ENCODE results near the gene SNAP47.
A peak's percentile ranks its signal among the peaks of the same experiment; 100 is the strongest.

Gene SNAP47

GRCh38 chr1:227786673-227787512 lies 51.7 kb downstream of the SNAP47 start:
- no peak for DNase-seq

- DNase-seq: peak; percentile 92
Measured at GRCh38 chr1:227787513-227788270, 52.5 kb downstream of the SNAP47 start.

GRCh38 chr1:227788271-227789083 lies 53.2 kb downstream of the SNAP47 start:
- peak; percentile 37 for DNase-seq

DNA sequence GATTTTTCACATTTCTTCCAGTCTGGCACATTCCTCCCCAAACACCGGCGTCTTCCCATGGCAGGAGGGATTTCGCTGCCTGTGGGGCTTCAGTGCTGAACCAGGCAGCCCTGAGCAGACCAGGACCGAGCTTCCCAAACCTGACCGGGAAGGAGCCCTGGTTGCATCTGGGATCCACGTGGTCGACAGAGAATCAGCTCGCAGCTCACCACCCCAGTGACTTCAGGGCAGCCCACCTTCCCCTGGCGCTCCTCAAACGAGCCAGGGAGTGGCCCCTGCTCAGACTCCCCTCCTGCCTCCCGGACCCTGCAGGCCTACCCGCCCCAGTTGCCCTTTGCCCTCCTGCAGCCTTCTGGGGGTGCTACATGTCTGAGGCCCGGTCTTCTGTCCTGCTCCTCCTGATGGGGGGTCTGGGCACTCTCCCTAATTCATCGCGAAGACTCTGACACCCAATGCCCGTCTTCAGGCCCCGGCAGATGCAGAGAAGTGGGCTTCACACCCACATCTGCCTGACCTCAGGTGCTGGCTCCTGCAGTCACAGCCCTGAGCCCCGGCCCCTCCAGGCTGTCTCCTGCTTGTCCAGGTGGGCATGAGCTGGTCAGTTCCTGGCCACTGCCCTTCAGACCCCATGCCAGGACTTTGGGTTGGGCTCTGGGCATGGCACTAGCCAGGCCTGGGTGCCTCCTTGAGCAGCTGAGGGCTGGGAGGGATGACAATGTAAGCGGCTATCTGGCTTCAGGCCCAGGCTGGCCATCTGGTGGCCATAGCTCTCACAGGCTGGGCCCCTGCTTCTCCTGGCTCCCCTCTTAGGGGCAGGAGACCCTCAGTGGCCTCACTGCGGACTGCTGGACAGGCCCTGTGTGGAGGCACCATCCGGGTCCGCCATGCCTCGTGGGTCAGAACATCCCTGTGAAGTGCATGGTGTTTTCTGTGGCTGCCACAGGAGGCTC lies 54.1 kb downstream of the SNAP47 start:
- DNase-seq: no peak

- DNase-seq: no peak
Measured at GRCh38 chr1:227790034-227790400, 54.8 kb downstream of the SNAP47 start.

DNA sequence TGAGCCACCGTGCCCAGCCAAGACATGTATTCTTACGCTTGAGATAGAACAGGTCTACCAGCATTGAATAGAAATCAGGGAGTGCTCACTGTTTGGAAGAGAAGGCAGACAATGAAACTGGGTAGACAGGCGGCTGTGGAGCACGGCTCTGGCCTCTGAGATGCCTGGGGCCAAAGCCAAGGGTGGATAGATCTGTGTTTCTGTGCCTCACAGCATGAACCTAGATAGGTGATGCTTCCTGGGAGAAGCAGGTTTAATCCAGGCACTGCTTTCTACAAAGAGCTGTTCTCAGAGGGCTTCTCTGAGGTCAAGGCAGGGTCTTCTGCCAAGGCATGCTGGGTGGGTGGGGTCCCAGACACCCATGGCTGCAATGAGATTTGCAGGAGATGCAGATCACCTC lies 55.6 kb downstream of the SNAP47 start:
- no peak for DNase-seq

DNA sequence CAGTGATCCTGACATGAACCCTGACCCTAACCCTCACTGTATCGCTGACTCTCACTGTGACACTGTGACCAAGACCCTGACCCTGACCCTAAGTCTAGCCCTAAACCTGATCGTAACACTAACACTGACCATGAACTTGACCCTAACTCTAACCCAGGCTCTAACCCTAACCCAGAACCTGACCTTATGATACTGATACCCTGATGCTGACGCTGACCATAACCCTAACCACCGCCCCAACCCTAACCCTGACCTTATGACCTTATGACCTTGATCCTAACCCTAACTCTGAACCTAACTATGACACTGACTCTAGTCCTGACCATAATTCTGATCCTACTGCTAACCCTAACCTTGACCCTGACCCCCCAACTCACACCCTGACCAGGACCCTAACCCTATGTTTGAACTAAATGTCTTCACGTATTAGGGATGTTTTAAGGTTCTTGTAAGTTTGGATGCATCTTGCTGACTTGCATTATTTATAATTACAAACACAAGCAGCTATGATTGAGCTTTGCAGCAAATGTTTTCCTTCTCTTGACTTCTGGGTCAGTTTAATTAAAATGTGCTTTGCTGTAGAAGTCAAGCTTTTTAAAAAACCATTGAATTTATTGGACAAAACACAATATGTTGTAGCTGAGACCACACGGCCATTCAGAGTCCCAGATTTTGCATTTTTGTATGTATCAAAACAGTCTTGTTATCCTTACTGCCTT lies 56.3 kb downstream of the SNAP47 start:
- DNase-seq: no peak

GRCh38 chr1:227792216-227793078 lies 57.2 kb downstream of the SNAP47 start:
- DNase-seq: no peak

- DNase-seq: no peak
Measured at GRCh38 chr1:227793079-227793947, 58.1 kb downstream of the SNAP47 start.

GRCh38 chr1:227793948-227794816 lies 58.9 kb downstream of the SNAP47 start:
- no peak for DNase-seq

GRCh38 chr1:227794817-227795192 lies 59.6 kb downstream of the SNAP47 start:
- no peak for DNase-seq

- DNase-seq: no peak
Measured at GRCh38 chr1:227795732-227796131, 60.5 kb downstream of the SNAP47 start.

DNA sequence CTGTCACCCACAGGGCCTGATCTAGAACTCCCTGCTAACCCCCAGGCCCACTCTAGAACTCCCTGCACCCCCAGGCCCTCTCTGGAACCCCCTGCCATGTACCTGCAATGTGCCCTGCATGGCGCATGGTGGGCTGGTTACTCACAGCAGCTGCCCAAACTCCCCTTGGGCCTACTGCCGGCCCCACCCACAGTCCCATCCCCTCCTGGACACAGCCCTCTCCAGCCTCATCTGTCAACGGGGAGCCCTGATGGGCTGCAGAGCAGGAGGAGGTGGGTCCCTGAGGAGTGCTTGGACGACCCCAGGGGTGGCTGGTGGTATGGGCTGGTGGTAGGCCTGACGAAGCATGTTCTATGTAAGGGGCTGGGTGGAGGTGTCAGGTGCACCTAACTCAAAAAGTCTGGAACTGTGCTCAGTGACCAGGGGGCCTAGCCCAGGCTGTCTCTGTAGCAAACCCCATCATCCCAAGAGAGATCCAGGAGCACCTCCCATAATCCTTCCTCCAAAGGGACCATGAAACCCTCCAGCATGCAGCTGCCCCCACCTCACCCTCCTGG lies 61.2 kb downstream of the SNAP47 start:
- no peak for DNase-seq

DNA sequence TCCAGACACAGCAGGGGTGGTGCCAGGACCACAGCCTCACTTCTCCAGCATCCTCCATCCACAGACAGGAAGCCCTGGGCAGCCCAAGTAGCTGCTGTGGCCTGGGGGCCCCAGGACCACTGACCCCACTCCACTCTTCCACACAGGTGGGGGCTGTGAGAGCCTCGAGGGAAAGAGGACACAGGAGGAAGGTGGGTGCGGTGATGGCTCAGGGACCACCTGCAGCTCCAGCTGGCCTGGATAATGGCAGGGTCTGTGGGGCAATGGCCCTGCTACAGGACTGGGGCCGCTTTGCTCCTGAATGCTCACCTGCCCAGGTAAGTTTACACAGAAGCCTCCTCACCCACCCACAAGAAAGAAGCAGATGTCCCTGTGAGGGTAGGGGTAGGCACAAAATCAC lies 61.9 kb downstream of the SNAP47 start:
- DNase-seq: no peak

- DNase-seq: no peak
Measured at GRCh38 chr1:227797625-227798024, 62.4 kb downstream of the SNAP47 start.

DNA sequence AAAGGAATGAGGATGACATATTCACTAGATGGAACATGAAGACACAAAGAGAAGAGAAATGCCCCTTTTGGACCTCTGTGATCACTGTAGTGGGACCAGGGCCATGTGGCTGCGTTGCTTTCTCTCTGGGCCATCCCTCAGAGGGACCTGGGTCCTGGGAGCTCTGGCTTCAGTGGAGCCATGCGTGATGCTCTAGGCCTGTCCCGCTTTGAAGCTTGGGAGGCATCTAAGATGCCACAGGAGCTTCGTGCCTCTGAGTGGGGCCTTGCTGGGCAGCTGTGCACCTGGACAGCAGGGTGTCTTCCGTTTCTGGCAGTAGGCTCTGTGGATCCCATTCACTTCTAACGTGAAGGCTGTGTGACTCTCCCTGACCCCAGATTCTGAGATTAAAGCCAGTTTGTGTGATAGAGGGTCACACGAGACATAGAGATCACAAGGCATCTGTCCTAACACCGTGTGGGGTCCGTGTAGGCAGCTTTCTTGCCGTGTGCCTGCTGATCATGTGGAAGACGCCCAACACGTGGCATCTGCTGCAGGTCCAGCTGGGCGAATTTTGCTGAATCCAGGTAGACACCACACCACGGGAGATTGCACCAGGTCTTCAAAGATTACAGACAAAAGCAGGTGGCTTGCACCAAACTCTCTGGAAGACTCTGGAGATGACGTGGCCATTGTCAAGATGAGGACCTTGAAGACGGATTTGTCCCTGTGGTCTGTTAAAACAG lies 63.0 kb downstream of the SNAP47 start:
- no peak for DNase-seq

DNA sequence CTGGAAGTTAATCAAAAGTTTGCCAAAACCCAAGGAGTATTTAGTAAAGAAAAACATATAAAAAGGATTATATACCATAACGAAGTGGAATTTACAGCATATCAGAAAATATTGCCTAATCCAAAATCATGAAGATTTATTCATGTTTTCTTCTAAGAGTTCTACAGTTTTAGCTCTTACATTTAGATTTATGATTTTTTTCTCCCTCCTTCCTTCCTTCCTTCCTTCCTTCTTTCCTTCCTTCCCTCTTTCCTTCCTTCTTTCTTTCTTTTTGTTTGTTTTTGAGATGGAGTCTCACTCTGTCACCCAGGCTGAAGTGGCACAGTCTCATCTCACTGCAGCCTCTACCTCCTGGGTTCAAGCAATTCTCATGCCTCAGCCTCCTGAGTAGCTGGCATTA lies 64.5 kb downstream of the SNAP47 start:
- no peak for DNase-seq

GRCh38 chr1:227803933-227804332 lies 68.7 kb downstream of the SNAP47 start:
- DNase-seq: no peak
